Testis (tissue), 3 donors: ENCODE measurements around the gene CDH4. TPM values are rescaled to one million over a fixed set of nuclear protein-coding genes. Genes with fewer than 3 reads are reported as not detected.

Experiments used
- DNase-seq: peaks from one replicate; pipeline ENCODE4 v3.0.0-alpha.2; 2019
- H3K27ac ChIP-seq, 2 donors: fragments of 200-600 bp; sonication (generic); one replicate each; pipeline ENCODE4 v1.5.1; 2019
- H3K27me3 ChIP-seq: fragments of 200-600 bp; sonication (generic); one replicate; pipeline ENCODE4 v1.5.1; 2019
- H3K36me3 ChIP-seq: fragments of 200-600 bp; sonication (generic); one replicate; pipeline ENCODE4 v1.5.1; 2017; ENCODE audit warnings: low read depth; ENCODE audit errors: missing control alignments
- H3K4me1 ChIP-seq: fragments of 200-600 bp; sonication (generic); one replicate; pipeline ENCODE4 v1.5.1; 2019
- H3K4me3 ChIP-seq, 2 donors: fragments of 200-600 bp; sonication (generic); one replicate each; pipeline ENCODE4 v1.5.1; 2017 to 2019
- H3K9me3 ChIP-seq: fragments of 200-600 bp; sonication (generic); one replicate; pipeline ENCODE4 v1.5.1; 2017
- POLR2A ChIP-seq: fragments of 450-650 bp; IDR thresholded peaks from one replicate; pipeline ENCODE4 v1.6.1; 2017; ENCODE audit warnings: antibody characterized with exemption, mild to moderate bottlenecking, moderate library complexity
- WGBS, 2 donors: methylation state at CpG; one replicate each; pipeline ENCODE4 v1.1.5; 2018; 5-methylcytosine and 5-hydroxymethylcytosine counted together
- intact Hi-C: fragments of 100-400 bp; cut with DNase I; formaldehyde crosslinking; loops from one replicate; pipeline ENCODE4 v1.15.1; 2023; ENCODE audit warnings: low total_unique reads
- polyA plus RNA-seq: library from polyadenylated mRNA; stranded (reverse); fragments of 350-450 nt; fragmentation: Illumina TruSeq; extraction: RNeasy Lipid Tissue Mini Kit (QIAGEN cat#74804); gene quantifications from one replicate; pipeline ENCODE4 v1.2.3, GENCODE V29; 2014; ENCODE audit warnings: low read depth, low replicate concordance; ENCODE audit not compliant: insufficient read depth
- total RNA-seq, 2 donors: library from RNA; depleted of rRNA; stranded (reverse); fragments of >200 nt; gene quantifications; one replicate each; pipeline ENCODE4 v1.2.3, GENCODE V29; 2016
- TF ChIP-seq, protein P1 (sequence below), 3 experiments: fragments of 450-650 bp in 2 of 3; fragments of 200-600 bp in 1 of 3; sonication (generic) in 1 of 3; IDR thresholded peaks; one replicate each; pipeline ENCODE4 v1.5.1; 2016 to 2019; ENCODE audit warnings: antibody characterized with exemption in 3 of 3, mild to moderate bottlenecking in 2 of 3, moderate library complexity in 1 of 3

Gene CDH4
- total and polyA plus RNA-seq, 3 donors from 2014 or later = 1.4 to 3.3 (median 1.9) TPM

DNA sequence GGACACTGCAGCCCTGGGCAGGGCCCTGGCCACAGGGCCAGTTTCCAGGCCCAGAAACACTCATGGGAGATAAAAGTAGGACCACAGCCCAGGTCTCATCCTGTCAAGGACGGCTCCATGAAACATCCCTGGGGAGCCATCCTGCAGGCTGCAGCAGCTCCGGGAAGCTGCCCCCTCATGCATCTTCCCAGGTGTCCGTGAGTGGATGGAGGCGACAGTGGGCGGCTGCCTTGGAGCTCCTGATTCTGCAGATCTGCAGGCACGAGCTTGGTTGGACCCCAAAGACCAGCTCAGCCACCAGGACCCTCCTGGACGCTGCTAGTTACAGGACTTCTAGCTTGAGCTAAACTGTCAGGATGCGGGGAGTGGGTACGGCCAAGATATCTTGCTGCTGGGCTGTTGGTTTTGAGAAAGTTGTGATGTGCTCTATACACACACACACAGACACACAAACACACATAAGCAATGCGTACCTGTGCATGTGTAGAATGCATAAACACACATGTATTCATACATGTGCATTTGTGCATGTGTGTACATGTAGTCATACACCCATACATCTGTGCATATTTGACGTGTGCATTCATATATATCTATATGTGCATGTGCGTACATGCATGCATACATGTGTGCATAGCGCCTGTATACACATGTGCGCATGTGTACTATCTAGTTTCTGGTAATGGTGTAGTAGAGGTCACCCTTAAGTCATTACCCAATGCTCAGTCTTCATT, 515.9 kb downstream of the CDH4 start:
- Histone ChIP-seq H3K36me3 (no peaks in the 10 kb centered on the region), H3K4me3 (no peak overlapping the region), H3K9me3 (no peaks in the 10 kb centered on the region), H3K27me3 (no peaks in the 10 kb centered on the region), H3K4me1 (no peaks in the 10 kb centered on the region), H3K27ac (no peak overlapping the region)
- intact Hi-C loops = no loop called here
- DNase-seq = no peak
- 83 to 91% methylated on average over 7 to 14 of the region's 14 CpGs for WGBS, 2 donors
- TF ChIP-seq, protein P1, sequence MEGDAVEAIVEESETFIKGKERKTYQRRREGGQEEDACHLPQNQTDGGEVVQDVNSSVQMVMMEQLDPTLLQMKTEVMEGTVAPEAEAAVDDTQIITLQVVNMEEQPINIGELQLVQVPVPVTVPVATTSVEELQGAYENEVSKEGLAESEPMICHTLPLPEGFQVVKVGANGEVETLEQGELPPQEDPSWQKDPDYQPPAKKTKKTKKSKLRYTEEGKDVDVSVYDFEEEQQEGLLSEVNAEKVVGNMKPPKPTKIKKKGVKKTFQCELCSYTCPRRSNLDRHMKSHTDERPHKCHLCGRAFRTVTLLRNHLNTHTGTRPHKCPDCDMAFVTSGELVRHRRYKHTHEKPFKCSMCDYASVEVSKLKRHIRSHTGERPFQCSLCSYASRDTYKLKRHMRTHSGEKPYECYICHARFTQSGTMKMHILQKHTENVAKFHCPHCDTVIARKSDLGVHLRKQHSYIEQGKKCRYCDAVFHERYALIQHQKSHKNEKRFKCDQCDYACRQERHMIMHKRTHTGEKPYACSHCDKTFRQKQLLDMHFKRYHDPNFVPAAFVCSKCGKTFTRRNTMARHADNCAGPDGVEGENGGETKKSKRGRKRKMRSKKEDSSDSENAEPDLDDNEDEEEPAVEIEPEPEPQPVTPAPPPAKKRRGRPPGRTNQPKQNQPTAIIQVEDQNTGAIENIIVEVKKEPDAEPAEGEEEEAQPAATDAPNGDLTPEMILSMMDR (IDR thresholded peaks at IDR 0.05) = no peak
- TF ChIP-seq POLR2A = no peak

- TF ChIP-seq POLR2A = no peak
- TF ChIP-seq, protein P1 (IDR thresholded peaks at IDR 0.05) = no peak
- Histone ChIP-seq H3K27me3 (no peaks in the 10 kb centered on the region), H3K4me3 (no peak overlapping the region), H3K9me3 (no peaks in the 10 kb centered on the region), H3K4me1 (no peaks in the 10 kb centered on the region), H3K27ac (no peak overlapping the region), H3K36me3 (no peaks in the 10 kb centered on the region)
- DNase-seq = no peak
- intact Hi-C loops = no loop called here
- 71 to 74% methylated on average over 16 of the region's 16 CpGs for WGBS, 2 donors
Measured at GRCh38 chr20:61768571-61769285, 516.7 kb downstream of the CDH4 start.

DNA sequence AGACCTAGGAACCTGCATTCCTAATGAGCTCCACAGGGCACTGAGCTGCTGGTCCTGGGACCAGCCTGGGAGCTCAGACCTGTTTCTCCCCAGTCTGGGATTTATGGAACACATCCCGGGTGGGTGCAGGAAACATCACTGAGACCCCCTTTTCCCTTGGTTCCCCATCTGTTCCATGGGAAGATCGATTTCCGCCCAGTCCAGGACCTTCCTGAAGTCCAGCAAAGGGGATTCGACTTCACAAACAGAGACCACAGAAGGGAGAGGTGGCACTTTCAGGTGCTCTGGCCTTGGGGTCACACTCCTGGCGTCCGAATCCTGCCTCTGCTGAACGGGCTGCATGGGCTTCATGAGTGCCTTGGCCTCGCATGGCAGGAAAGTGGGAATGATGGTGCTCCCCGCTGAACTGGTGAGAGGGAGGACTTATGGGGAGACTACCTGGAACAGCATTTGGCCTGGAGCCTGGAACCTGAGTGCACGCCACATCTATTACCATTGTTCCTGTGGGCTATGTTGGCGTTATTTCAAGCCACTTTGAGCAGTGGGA, 517.3 kb downstream of the CDH4 start:
- intact Hi-C loops = no loop called here
- DNase-seq = no peak
- H3K4me3 ChIP-seq = no peak overlapping the region
- no peak overlapping the region for H3K27ac ChIP-seq
- H3K36me3 ChIP-seq = no peaks in the 10 kb centered on the region
- TF ChIP-seq, protein P1 (IDR thresholded peaks at IDR 0.05) = no peak
- no peak for TF ChIP-seq POLR2A
- no peaks in the 10 kb centered on the region for H3K27me3 ChIP-seq
- H3K9me3 ChIP-seq = no peaks in the 10 kb centered on the region
- WGBS, 2 donors = 86 to 95% methylated on average over 11 of the region's 11 CpGs
- H3K4me1 ChIP-seq = no peaks in the 10 kb centered on the region

GRCh38 chr20:61770113-61770585, 518.1 kb downstream of the CDH4 start:
- H3K4me1 ChIP-seq = no peaks in the 10 kb centered on the region
- no peak overlapping the region for H3K4me3 ChIP-seq
- WGBS, 2 donors = 92 to 94% methylated on average over 16 of the region's 16 CpGs
- H3K36me3 ChIP-seq = no peaks in the 10 kb centered on the region
- no peak for DNase-seq
- no peaks in the 10 kb centered on the region for H3K9me3 ChIP-seq
- intact Hi-C loops = no loop called here
- H3K27ac ChIP-seq = no peak overlapping the region
- H3K27me3 ChIP-seq = no peaks in the 10 kb centered on the region
- TF ChIP-seq, protein P1 (IDR thresholded peaks at IDR 0.05) = no peak
- TF ChIP-seq POLR2A = no peak
